ENCODE data around the gene MVB12B. TPM values are rescaled to one million over a fixed set of nuclear protein-coding genes. Genes with fewer than 3 reads are reported as not detected.

The MVB12B gene
- total RNA-seq, 4 donors from 2014 or later, result 15.7 to 27.3 (median 22.7) TPM

DNA sequence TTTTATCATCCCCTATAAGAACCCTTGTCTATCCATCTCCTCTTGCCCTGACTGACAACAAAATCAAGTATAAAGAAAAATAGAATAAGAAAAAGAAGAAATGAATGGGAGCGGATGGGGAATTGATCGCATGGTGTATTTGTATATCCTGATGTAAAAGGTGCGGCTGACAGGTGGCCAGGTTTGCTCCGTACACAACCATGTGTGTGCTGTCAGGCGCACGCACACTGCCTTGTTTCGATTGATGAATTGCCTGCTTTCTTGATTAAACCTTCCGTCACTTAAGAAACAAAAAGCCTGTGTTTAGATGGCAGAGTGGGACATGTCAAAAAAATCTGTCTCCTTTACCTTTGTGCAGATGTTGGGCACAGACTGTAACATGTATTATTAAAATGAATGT, 102.6 kb downstream of the MVB12B start:
- in situ Hi-C loops (cut with MboI; ENCODE audit: low pct_ligation_motif_present in 1 of 4, low pct_unique_long_range_greater_than_20kb in 1 of 4, low sequenced_read_pairs in 3 of 4), result no loop called here
- intact Hi-C loops (cut with DNase I; ENCODE audit: low total_unique reads), result no loop called here

DNA sequence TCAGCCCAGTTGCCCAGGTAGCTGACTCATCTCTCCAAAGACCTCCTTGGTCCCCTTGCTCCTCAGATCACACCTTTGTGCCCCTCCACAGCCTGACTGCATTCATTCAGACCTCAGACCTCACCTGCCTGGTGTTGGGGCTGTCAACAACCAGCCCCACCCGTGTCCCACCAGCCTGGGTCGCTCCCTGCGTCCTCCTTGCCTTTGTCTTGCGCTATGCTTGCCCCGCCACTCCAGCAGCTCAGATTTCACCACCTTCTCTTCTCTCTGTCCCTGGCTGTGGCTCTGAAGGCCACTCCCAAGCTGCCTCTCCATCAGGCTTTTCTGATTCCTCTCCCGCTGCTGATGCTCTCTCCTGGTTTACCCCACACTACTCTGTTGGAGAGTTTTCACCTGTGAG, 103.5 kb downstream of the MVB12B start:
- Histone ChIP-seq H3K4me3 (no peak overlapping the region), H3K27me3 (no peaks in the 10 kb centered on the region), H3K27ac (no peak overlapping the region), H3K4me1 (no peaks in the 10 kb centered on the region), H3K36me3 (no peaks in the 10 kb centered on the region), H3K9me3 (no peaks in the 10 kb centered on the region)
- DNase-seq, result no peak
- in situ Hi-C loops (cut with MboI; ENCODE audit: low pct_ligation_motif_present in 1 of 4, low pct_unique_long_range_greater_than_20kb in 1 of 4, low sequenced_read_pairs in 3 of 4), result no loop called here
- intact Hi-C loops (cut with DNase I; ENCODE audit: low total_unique reads), result no loop called here
- WGBS, 2 donors (ENCODE audit: low coverage in 1 of 2), result 86 to 87% methylated on average over 1 to 6 of the region's 6 CpGs
- no peak for TF ChIP-seq POLR2A (IDR thresholded peaks at IDR 0.05)
- TF ChIP-seq EP300 (IDR thresholded peaks at IDR 0.05; ENCODE audit: low read depth), result no peak
- no peak for TF ChIP-seq POLR2AphosphoS5 (IDR thresholded peaks at IDR 0.05)
- TF ChIP-seq, protein P1, sequence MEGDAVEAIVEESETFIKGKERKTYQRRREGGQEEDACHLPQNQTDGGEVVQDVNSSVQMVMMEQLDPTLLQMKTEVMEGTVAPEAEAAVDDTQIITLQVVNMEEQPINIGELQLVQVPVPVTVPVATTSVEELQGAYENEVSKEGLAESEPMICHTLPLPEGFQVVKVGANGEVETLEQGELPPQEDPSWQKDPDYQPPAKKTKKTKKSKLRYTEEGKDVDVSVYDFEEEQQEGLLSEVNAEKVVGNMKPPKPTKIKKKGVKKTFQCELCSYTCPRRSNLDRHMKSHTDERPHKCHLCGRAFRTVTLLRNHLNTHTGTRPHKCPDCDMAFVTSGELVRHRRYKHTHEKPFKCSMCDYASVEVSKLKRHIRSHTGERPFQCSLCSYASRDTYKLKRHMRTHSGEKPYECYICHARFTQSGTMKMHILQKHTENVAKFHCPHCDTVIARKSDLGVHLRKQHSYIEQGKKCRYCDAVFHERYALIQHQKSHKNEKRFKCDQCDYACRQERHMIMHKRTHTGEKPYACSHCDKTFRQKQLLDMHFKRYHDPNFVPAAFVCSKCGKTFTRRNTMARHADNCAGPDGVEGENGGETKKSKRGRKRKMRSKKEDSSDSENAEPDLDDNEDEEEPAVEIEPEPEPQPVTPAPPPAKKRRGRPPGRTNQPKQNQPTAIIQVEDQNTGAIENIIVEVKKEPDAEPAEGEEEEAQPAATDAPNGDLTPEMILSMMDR (IDR thresholded peaks at IDR 0.05), result no peak

More for the DNA sequence above, 102.6 kb downstream of the MVB12B start:
- Histone ChIP-seq H3K27me3 (no peaks in the 10 kb centered on the region), H3K36me3 (no peaks in the 10 kb centered on the region), H3K4me1 (no peaks in the 10 kb centered on the region), H3K9me3 (no peaks in the 10 kb centered on the region), H3K4me3 (no peak overlapping the region), H3K27ac (no peak overlapping the region)
- no peak for TF ChIP-seq POLR2AphosphoS5 (IDR thresholded peaks at IDR 0.05)
- TF ChIP-seq, protein P1 (IDR thresholded peaks at IDR 0.05), result no peak
- TF ChIP-seq POLR2A (IDR thresholded peaks at IDR 0.05), result no peak
- no peak for TF ChIP-seq EP300 (IDR thresholded peaks at IDR 0.05; ENCODE audit: low read depth)
- DNase-seq, result no peak
- WGBS, 2 donors (ENCODE audit: low coverage in 1 of 2), result 96 to 97% methylated on average over 7 to 8 of the region's 8 CpGs

DNA sequence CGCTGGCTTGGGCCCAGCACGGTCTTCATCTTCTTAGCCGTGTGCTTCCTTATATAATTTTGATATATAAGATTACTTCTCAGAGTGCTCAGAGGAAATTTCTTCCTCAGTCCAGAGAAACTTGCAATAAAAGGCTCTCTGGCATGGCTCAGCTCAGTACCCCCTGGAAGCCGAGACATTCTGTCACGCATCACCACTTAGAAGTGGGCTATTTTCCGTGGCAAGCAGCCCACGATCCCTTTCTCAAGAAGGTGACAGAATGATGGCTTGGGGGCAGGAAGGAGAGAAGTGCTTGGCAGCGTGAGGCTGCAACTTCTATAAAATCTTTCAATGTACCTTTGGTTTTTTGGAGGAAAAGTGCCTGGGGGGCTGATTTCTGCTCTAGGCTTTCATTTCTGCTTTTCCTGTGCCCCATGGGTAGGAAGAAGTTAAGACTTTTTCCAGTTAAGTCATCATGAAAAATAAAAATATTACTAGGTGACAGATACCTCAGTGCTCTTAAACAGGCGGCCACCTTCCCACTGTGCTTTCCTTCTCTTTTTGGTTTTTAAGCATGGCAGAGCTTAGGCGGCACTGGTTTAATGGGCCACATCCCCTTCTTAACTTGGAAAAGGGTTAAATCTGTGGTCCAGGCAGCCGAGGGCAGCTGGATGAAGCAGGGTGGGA, 104.6 kb downstream of the MVB12B start:
- Histone ChIP-seq H3K36me3 (no peaks in the 10 kb centered on the region), H3K9me3 (no peaks in the 10 kb centered on the region), H3K4me3 (no peak overlapping the region), H3K27ac (no peak overlapping the region), H3K4me1 (no peaks in the 10 kb centered on the region), H3K27me3 (no peaks in the 10 kb centered on the region)
- TF ChIP-seq POLR2A (IDR thresholded peaks at IDR 0.05), result no peak
- no peak for TF ChIP-seq POLR2AphosphoS5 (IDR thresholded peaks at IDR 0.05)
- TF ChIP-seq, protein P1 (IDR thresholded peaks at IDR 0.05), result no peak
- TF ChIP-seq EP300 (IDR thresholded peaks at IDR 0.05; ENCODE audit: low read depth), result no peak
- in situ Hi-C loops (cut with MboI; ENCODE audit: low pct_ligation_motif_present in 1 of 4, low pct_unique_long_range_greater_than_20kb in 1 of 4, low sequenced_read_pairs in 3 of 4) (no loop called here), intact Hi-C loops (cut with DNase I; ENCODE audit: low total_unique reads) (no loop called here)
- no peak for DNase-seq
- 80 to 93% methylated on average over 2 to 11 of the region's 11 CpGs for WGBS, 2 donors (ENCODE audit: low coverage in 1 of 2)

DNA sequence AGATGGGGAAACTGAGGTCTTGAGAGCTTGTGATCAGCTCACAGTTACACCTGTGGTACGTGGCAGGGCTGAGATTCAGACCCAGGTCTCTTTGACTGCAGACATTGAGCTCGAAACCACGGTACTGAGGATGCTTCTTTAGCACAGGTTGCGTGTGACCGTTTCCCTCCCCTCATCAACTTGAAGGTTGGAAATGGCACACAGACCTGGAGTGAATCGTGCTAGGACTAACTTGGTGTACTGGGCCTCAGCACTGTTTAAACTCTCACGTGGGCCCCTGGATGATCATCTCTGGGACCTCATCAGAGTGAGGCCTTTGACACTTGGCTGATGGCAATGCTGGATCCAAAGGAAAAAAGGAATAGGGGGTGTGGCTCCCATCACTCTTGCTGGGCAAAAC, 106.0 kb downstream of the MVB12B start:
- no peak for TF ChIP-seq POLR2A (IDR thresholded peaks at IDR 0.05)
- TF ChIP-seq, protein P1 (IDR thresholded peaks at IDR 0.05), result no peak
- TF ChIP-seq EP300 (IDR thresholded peaks at IDR 0.05; ENCODE audit: low read depth), result no peak
- TF ChIP-seq POLR2AphosphoS5 (IDR thresholded peaks at IDR 0.05), result no peak
- Histone ChIP-seq H3K4me1 (no peaks in the 10 kb centered on the region), H3K27me3 (no peaks in the 10 kb centered on the region), H3K36me3 (no peaks in the 10 kb centered on the region), H3K4me3 (no peak overlapping the region), H3K27ac (no peak overlapping the region), H3K9me3 (no peaks in the 10 kb centered on the region)
- no peak for DNase-seq
- 90 to 98% methylated on average over 5 to 7 of the region's 7 CpGs for WGBS, 2 donors (ENCODE audit: low coverage in 1 of 2)
- in situ Hi-C loops (cut with MboI; ENCODE audit: low pct_ligation_motif_present in 1 of 4, low pct_unique_long_range_greater_than_20kb in 1 of 4, low sequenced_read_pairs in 3 of 4), result no loop called here
- intact Hi-C loops (cut with DNase I; ENCODE audit: low total_unique reads), result no loop called here
